GM19324 (cell line): ENCODE results near the gene GNAO1.
A peak's percentile ranks its signal among the peaks of the same experiment; 100 is the strongest.

Experiments
- ATAC-seq: cut with Tn5 transposase; IDR thresholded peaks from one replicate; pipeline ENCODE4 v1.9.1; 2021; ENCODE audit warnings: mild to moderate bottlenecking, moderate library complexity; ENCODE audit not compliant: unreplicated experiment, low FRiP score

GNAO1 gene

GRCh38 chr16:56303880-56304279, 112.6 kb downstream of the GNAO1 start:
- no peak for ATAC-seq

- ATAC-seq = no peak
Observed at GRCh38 chr16:56305956-56306565, 114.8 kb downstream of the GNAO1 start.

GRCh38 chr16:56306690-56307533, 115.6 kb downstream of the GNAO1 start:
- no peak for ATAC-seq

- ATAC-seq = no peak
Observed at GRCh38 chr16:56307534-56307873, 116.2 kb downstream of the GNAO1 start.

- no peak for ATAC-seq
Observed at GRCh38 chr16:56309008-56309407, 117.7 kb downstream of the GNAO1 start.

- ATAC-seq = no peak
Observed at GRCh38 chr16:56310690-56311089, 119.4 kb downstream of the GNAO1 start.

GRCh38 chr16:56311208-56312027, 120.1 kb downstream of the GNAO1 start:
- ATAC-seq = no peak

GRCh38 chr16:56312028-56312300, 120.7 kb downstream of the GNAO1 start:
- no peak for ATAC-seq

- ATAC-seq = no peak
Observed at GRCh38 chr16:56312556-56312955, 121.3 kb downstream of the GNAO1 start.

- no peak for ATAC-seq
Observed at GRCh38 chr16:56314244-56314850, 123.1 kb downstream of the GNAO1 start.

- no peak for ATAC-seq
Observed at GRCh38 chr16:56315955-56316354, 124.7 kb downstream of the GNAO1 start.

GRCh38 chr16:56316545-56316944, 125.3 kb downstream of the GNAO1 start:
- no peak for ATAC-seq

- peak; percentile 70 for ATAC-seq
Observed at GRCh38 chr16:56317998-56318826, 126.9 kb downstream of the GNAO1 start.

GRCh38 chr16:56318827-56319140, 127.5 kb downstream of the GNAO1 start:
- ATAC-seq = no peak

GRCh38 chr16:56319376-56319775, 128.1 kb downstream of the GNAO1 start:
- no peak for ATAC-seq

- no peak for ATAC-seq
Observed at GRCh38 chr16:56320056-56320455, 128.8 kb downstream of the GNAO1 start.

- ATAC-seq = no peak
Observed at GRCh38 chr16:56320811-56321558, 129.7 kb downstream of the GNAO1 start.

- no peak for ATAC-seq
Observed at GRCh38 chr16:56321571-56321970, 130.3 kb downstream of the GNAO1 start.

GRCh38 chr16:56324406-56324805, 133.1 kb downstream of the GNAO1 start:
- ATAC-seq = no peak

GRCh38 chr16:56325956-56326355, 134.7 kb downstream of the GNAO1 start:
- ATAC-seq = no peak
